WTC11 (cell line): Measurements from ENCODE around the gene ZNF606. TPM values are rescaled to one million over a fixed set of nuclear protein-coding genes. Genes with fewer than 3 reads are reported as not detected.

Experiments used
- ATAC-seq: fragments of 200-7000 bp; cut with Tn5 transposase; 2 replicates; pipeline ENCODE4 v1.10.0; 2021; ENCODE audit warnings: mild to moderate bottlenecking, moderate library complexity
- CTCF ChIA-PET: fragments of 300-600 bp; sonication (Branson Sonifier 250); formaldehyde crosslinking; loops from one replicate; lab custom pipeline; 2021; ENCODE audit warnings: antibody characterized with exemption; lab: Charles Lee
- POLR2A ChIA-PET: fragments of 350-600 bp; sonication (Branson Sonifier 250); formaldehyde crosslinking; loops from one replicate; lab custom pipeline; 2021; ENCODE audit warnings: antibody characterized with exemption; lab: Charles Lee
- DNase-seq: peaks from one replicate; pipeline ENCODE4 v3.0.0; 2021; ENCODE audit warnings: low spot score
- H3K27ac Mint-ChIP-seq: 2 replicates; pipeline ENCODE4 v1.8.0; 2021; ENCODE audit warnings: mixed read lengths
- H3K27me3 Mint-ChIP-seq: 2 replicates; pipeline ENCODE4 v1.8.0; 2021; ENCODE audit warnings: low read depth, mild to moderate bottlenecking, moderate library complexity, mixed read lengths
- H3K36me3 Mint-ChIP-seq: 2 replicates; pipeline ENCODE4 v1.8.0; 2021; ENCODE audit warnings: mixed read lengths
- H3K4me1 Mint-ChIP-seq: 2 replicates; pipeline ENCODE4 v1.8.0; 2022; ENCODE audit warnings: mixed read lengths
- H3K4me3 Mint-ChIP-seq: 2 replicates; pipeline ENCODE4 v1.8.0; 2021; ENCODE audit warnings: mild to moderate bottlenecking, moderate library complexity, mixed read lengths
- H3K9me3 Mint-ChIP-seq: 2 replicates; pipeline ENCODE4 v1.8.0; 2021; ENCODE audit warnings: mixed read lengths
- JAZF1 ChIP-seq: fragments of 250-450 bp; sonication (Bioruptor Pico); IDR thresholded peaks from 2 replicates; pipeline ENCODE4 v1.9.0; 2021; ENCODE audit warnings: moderate library complexity, mild to moderate bottlenecking, inconsistent platforms
- MXD4 ChIP-seq: fragments of 250-450 bp; sonication (Bioruptor Pico); IDR thresholded peaks from 2 replicates; pipeline ENCODE4 v1.8.0; 2021; ENCODE audit warnings: mild to moderate bottlenecking, moderate library complexity, borderline replicate concordance
- MYBL2 ChIP-seq: sonication (generic); formaldehyde crosslinking; IDR thresholded peaks from 2 replicates; pipeline ENCODE4 v1.8.1; 2023; ENCODE audit warnings: mild to moderate bottlenecking, moderate library complexity, missing genetic modification reagents
- PRRX2 ChIP-seq: fragments of 250-450 bp; sonication (Bioruptor Pico); IDR thresholded peaks from 2 replicates; pipeline ENCODE4 v1.8.0; 2021; ENCODE audit warnings: mild to moderate bottlenecking
- total RNA-seq: library from RNA; stranded (reverse); gene quantifications from 3 replicates; pipeline ENCODE4 v1.2.3, GENCODE V29; 2021

The ZNF606 gene
- total RNA-seq, 1 experiment from 2014 or later, result 26.1 TPM

DNA sequence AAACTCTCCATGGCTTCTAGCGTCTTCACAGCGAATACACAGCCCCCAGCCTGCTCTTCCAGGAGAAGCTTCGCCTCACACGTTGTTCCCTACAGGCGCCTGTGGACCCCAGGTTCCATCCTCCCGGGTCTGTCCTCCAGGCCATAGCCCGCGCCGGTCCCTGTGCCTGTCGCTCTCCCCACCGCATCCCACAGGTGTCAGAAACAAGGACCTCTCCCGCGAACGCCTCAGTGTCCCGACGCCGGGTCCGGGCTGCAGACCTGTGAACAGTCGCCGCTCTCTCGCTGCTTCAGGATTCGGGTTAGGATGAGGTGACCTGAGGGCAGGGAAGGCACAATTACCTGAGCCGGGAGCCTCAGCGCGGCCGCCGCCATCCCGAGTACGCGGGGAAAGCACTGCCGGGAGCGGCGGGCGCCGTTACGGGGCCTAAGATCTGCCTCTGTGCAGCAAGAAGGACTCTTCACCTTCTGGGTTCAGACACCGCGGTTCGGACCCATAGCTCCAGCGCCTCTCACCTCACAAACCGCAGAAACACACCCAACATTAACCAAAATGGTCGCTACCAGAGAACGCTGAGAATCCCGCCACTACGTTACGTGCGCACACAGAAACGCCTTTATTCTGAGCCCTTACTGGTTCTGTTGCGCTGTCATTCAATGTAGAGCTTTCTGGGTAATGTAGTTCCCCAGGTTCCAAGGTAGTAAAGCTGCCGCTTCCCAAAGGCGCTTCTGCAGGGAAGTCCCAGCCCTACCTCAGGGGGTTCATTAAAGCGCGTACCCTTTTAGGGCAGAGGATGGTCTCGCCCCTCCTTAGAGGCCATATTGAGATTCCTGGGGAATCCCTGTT lies 67.6 kb downstream of the ZNF606 start, which contains the start of gene ZNF418 (continued):
- 0 out of 2 replicates have a peak, but pooled peaks have one; percentile 60 for TF ChIP-seq MYBL2 (CRISPR knock-in tag)

DNA sequence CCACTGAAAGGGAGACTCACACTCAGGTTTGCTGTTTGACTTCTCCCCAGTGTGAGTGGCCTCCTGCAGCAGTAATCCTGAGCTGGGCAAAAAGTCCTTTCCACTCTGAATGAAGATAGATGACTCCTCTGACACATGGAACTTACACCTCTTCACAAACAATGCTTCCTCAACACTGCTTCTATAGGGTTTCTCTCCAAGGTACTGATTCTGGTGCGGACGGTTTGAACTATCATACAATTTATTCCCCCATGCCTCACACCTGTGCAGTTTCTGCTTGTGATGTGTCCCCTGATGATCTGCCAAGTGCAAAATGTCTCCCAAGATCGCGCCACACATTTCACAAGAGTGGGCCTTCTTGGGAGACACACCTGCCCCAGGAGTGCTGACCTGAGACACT lies 75.0 kb downstream of the ZNF606 start:
- ChIA-PET CTCF (no interaction called here), POLR2A (no interaction called here)
- DNase-seq (no peak), ATAC-seq (no peak)
- Mint-ChIP-seq H3K36me3 (peaks cover 88% of the 10 kb centered on the region), H3K27ac (no peak overlapping the region), H3K9me3 (peaks cover 51% of the 10 kb centered on the region), H3K4me3 (no peak overlapping the region), H3K27me3 (peaks cover 5% of the 10 kb centered on the region), H3K4me1 (no peaks in the 10 kb centered on the region)
- TF ChIP-seq MXD4 (CRISPR knock-in tag) (no peak), JAZF1 (no peak), PRRX2 (CRISPR knock-in tag) (no peak)

Other genes with a start within 250 kb of the ZNF606 start
- 13.6 to 16.4 TPM (median 15.4 TPM) in 3 replicates for gene ZNF586, start 233.1 kb downstream of the ZNF606 start, total RNA-seq
- 9.0 to 13.1 TPM (median 9.3 TPM) in 3 replicates for gene ZNF552, start 187.9 kb downstream of the ZNF606 start, total RNA-seq
- 39.9 to 43.2 TPM (median 41.7 TPM) in 3 replicates for gene ZNF587B, start 172.5 kb downstream of the ZNF606 start, total RNA-seq
- gene ZNF587, start 153.0 kb downstream of the ZNF606 start, total RNA-seq, result 46.6 to 57.0 TPM (median 47.0 TPM) in 3 replicates
- gene ZNF814, start 113.8 kb downstream of the ZNF606 start, total RNA-seq, result 60.7 to 80.8 TPM (median 77.8 TPM) in 3 replicates
- gene ZNF417, start 86.2 kb downstream of the ZNF606 start, total RNA-seq, result 21.4 to 22.6 TPM (median 21.5 TPM) in 3 replicates
- 19.6 to 21.1 TPM (median 20.8 TPM) in 3 replicates for gene ZNF418, start 67.4 kb downstream of the ZNF606 start, total RNA-seq
- 15.1 to 17.9 TPM (median 15.9 TPM) in 3 replicates for gene ZNF256, start 55.1 kb downstream of the ZNF606 start, total RNA-seq
- 1.1 to 1.3 TPM (median 1.1 TPM) in 3 replicates for gene C19orf18, start 28.3 kb downstream of the ZNF606 start, total RNA-seq
- gene ZSCAN1, start 31.2 kb upstream of the ZNF606 start, total RNA-seq, result 0.69 to 1.3 TPM (median 0.78 TPM) in 3 replicates
- 5.6 to 8.0 TPM (median 7.2 TPM) in 3 replicates for gene ZNF135, start 56.5 kb upstream of the ZNF606 start, total RNA-seq
- 55.9 to 65.5 TPM (median 64.8 TPM) in 3 replicates for gene ZSCAN18, start 95.4 kb upstream of the ZNF606 start, total RNA-seq
- 16.3 to 18.3 TPM (median 16.5 TPM) in 3 replicates for gene ZNF329, start 148.0 kb upstream of the ZNF606 start, total RNA-seq
- gene ZNF274, start 180.2 kb upstream of the ZNF606 start, total RNA-seq, result 25.4 to 28.8 TPM (median 27.5 TPM) in 3 replicates
- 52.8 to 63.8 TPM (median 59.2 TPM) in 3 replicates for gene ZNF544, start 226.1 kb upstream of the ZNF606 start, total RNA-seq